ENCODE measurements around the gene UTP14A. TPM values are rescaled to one million over a fixed set of nuclear protein-coding genes. Genes with fewer than 3 reads are reported as not detected.

The UTP14A gene
- polyA plus RNA-seq, 1 experiment, result 12.0 TPM

DNA sequence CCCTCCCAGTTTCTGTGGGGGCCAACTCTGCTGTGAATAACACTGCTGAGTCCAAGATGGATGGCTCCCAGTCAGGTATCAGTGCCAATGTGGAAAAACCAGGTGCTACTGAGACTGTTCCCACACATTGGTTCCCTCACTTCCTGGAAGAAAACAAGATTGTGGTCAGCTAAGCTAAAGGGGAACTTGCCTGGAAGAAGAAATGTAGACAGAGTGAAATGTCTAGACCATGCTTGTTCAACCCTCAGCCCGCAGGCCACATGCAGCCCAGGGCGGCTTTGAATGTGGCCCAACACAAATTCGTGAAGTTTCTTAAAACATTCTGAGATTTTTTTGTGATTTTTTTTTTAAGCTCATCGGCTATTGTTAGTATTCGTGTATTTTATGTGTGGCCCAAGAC, 28.6 kb upstream of the UTP14A start:
- TF ChIP-seq, protein P1, sequence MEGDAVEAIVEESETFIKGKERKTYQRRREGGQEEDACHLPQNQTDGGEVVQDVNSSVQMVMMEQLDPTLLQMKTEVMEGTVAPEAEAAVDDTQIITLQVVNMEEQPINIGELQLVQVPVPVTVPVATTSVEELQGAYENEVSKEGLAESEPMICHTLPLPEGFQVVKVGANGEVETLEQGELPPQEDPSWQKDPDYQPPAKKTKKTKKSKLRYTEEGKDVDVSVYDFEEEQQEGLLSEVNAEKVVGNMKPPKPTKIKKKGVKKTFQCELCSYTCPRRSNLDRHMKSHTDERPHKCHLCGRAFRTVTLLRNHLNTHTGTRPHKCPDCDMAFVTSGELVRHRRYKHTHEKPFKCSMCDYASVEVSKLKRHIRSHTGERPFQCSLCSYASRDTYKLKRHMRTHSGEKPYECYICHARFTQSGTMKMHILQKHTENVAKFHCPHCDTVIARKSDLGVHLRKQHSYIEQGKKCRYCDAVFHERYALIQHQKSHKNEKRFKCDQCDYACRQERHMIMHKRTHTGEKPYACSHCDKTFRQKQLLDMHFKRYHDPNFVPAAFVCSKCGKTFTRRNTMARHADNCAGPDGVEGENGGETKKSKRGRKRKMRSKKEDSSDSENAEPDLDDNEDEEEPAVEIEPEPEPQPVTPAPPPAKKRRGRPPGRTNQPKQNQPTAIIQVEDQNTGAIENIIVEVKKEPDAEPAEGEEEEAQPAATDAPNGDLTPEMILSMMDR (IDR thresholded peaks at IDR 0.05; ENCODE audit: insufficient read depth, low read depth, low read length), result no peak
- POLR2A ChIA-PET, result no interaction called here
- CTCF ChIA-PET, result no interaction called here

DNA sequence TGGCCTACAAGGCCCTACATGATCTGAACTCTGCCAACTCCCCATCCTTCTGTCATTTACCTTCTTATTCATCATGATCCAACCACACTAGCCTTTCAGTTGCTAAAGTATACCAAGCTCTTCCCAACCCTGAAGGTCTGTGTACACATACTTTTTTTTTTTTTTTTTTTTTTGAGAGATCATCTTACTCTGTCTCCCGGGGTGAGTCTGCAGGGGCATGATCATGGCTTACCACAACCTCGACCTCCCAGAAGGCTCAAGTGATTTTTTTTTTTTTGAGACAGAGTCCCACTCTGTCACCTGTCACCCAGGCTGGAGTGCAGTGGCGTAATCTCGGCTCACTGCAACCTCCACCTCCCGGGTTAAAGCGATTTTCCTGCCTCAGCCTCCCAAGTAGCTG, 5.9 kb upstream of the UTP14A start:
- no peak overlapping the region for H3K4me3 ChIP-seq (ENCODE audit: low read depth, low read length)
- no peaks in the 10 kb centered on the region for H3K27me3 ChIP-seq (ENCODE audit: control insufficient read depth, insufficient read depth, low read length)
- CTCF ChIA-PET, result no interaction called here
- TF ChIP-seq, protein P1 (IDR thresholded peaks at IDR 0.05; ENCODE audit: insufficient read depth, low read depth, low read length), result no peak
- no peak for DNase-seq (ENCODE audit: low read depth)
- POLR2A ChIA-PET, result no interaction called here
- no peaks in the 10 kb centered on the region for H3K36me3 ChIP-seq (ENCODE audit: control insufficient read depth, insufficient read depth, low read length)

More for the DNA sequence above, 28.6 kb upstream of the UTP14A start:
- no peaks in the 10 kb centered on the region for H3K27me3 ChIP-seq (ENCODE audit: control insufficient read depth, insufficient read depth, low read length)
- no peak for DNase-seq (ENCODE audit: low read depth)
- H3K4me3 ChIP-seq (ENCODE audit: low read depth, low read length), result no peak overlapping the region
- no peaks in the 10 kb centered on the region for H3K36me3 ChIP-seq (ENCODE audit: control insufficient read depth, insufficient read depth, low read length)

DNA sequence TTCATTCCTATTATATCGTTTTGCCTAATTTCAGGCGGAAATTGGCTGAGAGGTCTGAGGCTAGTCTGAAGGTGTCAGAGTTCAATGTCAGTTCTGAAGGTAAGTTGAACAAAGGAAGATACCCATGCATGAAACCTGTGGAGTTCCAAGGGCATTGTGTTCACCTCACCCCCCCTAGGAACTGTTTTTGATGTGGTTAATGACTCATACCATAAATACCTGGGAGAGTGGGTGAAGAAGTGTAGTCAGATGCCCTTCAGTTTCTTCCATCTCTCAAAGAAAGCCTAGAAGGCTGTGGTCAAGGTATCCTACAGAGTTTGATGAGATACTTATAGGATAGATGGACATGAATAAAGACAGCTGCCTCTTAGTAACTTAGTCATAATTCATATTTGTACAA, 2.7 kb downstream of the UTP14A start:
- POLR2A ChIA-PET, result no interaction called here
- CTCF ChIA-PET, result no interaction called here
- TF ChIP-seq, protein P1 (IDR thresholded peaks at IDR 0.05; ENCODE audit: insufficient read depth, low read depth, low read length), result no peak
- Histone ChIP-seq H3K27me3 (ENCODE audit: control insufficient read depth, insufficient read depth, low read length) (no peaks in the 10 kb centered on the region), H3K4me3 (ENCODE audit: low read depth, low read length) (no peak overlapping the region), H3K36me3 (ENCODE audit: control insufficient read depth, insufficient read depth, low read length) (no peaks in the 10 kb centered on the region)
- DNase-seq (ENCODE audit: low read depth), result no peak

DNA sequence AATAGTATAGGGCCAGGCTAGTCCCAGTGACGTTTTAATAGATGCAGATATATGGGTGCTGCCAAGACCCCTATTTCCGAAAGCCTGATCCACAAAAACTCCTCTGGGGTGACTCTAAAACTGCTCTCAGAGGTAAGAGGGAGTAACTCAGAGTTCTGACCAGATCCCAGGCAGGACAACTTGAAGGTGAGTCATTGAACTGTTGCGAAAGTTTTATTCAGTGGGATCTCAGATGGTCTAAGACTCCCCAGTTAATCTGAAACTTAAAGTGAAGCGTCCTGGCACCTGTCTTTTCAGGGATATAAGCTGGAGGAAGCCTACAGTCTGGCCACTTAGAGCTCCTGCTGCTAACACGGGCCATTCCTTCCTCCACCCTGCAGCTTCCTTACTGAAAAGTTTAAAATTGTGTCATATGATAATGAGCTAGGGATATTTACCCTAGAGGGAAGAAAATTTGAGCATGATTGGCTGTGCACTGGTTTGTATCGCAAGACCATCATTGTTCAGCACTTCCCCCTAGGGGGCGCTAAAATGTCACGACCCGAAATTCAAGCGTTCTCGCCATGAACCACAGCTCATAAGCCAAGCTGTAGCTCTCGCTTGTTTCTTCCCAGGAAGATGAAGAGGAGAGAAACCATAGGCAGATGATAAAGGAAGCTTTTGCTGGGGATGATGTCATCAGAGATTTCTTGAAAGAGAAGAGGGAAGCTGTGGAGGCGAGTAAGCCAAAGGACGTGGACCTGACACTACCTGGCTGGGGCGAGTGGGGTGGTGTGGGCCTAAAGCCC, 19.5 kb downstream of the UTP14A start:
- CTCF ChIA-PET, result interaction anchor here (0.6 to 4.0 kb wide), 16 partner anchors 13 to 135 kb away, joined by 3 to 45 read pairs (median 4); no protein-coding TSS in a partner anchor
- H3K4me3 ChIP-seq (ENCODE audit: low read depth, low read length), result no peak overlapping the region
- no peaks in the 10 kb centered on the region; the same call in 1 of the 2 replicates for H3K36me3 ChIP-seq (ENCODE audit: control insufficient read depth, insufficient read depth, low read length)
- DNase-seq (ENCODE audit: low read depth), result peak; percentile 32
- TF ChIP-seq, protein P1 (IDR thresholded peaks at IDR 0.05; ENCODE audit: insufficient read depth, low read depth, low read length), result peak; percentile 63
- H3K27me3 ChIP-seq (ENCODE audit: control insufficient read depth, insufficient read depth, low read length), result no peaks in the 10 kb centered on the region
- POLR2A ChIA-PET, result no interaction called here

DNA sequence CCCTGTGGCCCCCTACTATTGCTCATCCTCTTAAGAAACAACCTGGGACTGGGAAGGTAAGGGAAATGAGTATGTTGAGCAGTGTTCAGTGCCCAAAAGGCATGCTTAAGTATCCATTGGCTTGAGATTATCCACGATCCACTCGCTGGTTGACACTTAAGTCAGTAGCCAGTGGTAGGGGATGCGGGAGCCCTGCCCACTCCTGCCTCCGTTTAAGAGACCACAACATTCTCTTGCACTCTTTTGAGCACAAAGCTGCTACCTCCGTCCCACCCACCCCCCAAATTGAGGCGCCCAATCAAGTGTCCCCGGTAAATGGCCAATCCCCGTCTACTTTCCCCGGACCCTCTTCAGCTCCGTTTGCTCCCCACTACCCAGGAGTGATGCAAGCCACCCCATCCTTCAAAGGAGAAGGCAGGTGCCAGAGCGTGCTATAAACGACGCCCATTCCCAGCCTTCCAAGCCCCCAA, 25.0 kb downstream of the UTP14A start:
- no peak for DNase-seq (ENCODE audit: low read depth)
- H3K27me3 ChIP-seq (ENCODE audit: control insufficient read depth, insufficient read depth, low read length), result peaks cover under 1% of the 10 kb centered on the region; the same call in 1 of the 2 replicates
- no peaks in the 10 kb centered on the region for H3K36me3 ChIP-seq (ENCODE audit: control insufficient read depth, insufficient read depth, low read length)

More for the DNA sequence above, 25.0 kb downstream of the UTP14A start:
- TF ChIP-seq, protein P1 (IDR thresholded peaks at IDR 0.05; ENCODE audit: insufficient read depth, low read depth, low read length), result no peak
- ChIA-PET CTCF (interaction anchor here (0.7 to 0.8 kb wide), 2 partner anchors 97 to 130 kb away, joined by 5 to 6 read pairs; no protein-coding TSS in a partner anchor), POLR2A (interaction anchor here (0.6 kb wide), 1 partner anchor 57 kb away, joined by 3 read pairs; no protein-coding TSS in a partner anchor)
- peak overlapping the region; percentile 56 for H3K4me3 ChIP-seq (ENCODE audit: low read depth, low read length)
